ENCODE results near the gene NCOA4.
"Not testable (repeated sequence)": the region's sequence is repeated elsewhere in the genome, so short reads cannot be mapped to it uniquely, and the experiment has no call there.

The NCOA4 gene

DNA sequence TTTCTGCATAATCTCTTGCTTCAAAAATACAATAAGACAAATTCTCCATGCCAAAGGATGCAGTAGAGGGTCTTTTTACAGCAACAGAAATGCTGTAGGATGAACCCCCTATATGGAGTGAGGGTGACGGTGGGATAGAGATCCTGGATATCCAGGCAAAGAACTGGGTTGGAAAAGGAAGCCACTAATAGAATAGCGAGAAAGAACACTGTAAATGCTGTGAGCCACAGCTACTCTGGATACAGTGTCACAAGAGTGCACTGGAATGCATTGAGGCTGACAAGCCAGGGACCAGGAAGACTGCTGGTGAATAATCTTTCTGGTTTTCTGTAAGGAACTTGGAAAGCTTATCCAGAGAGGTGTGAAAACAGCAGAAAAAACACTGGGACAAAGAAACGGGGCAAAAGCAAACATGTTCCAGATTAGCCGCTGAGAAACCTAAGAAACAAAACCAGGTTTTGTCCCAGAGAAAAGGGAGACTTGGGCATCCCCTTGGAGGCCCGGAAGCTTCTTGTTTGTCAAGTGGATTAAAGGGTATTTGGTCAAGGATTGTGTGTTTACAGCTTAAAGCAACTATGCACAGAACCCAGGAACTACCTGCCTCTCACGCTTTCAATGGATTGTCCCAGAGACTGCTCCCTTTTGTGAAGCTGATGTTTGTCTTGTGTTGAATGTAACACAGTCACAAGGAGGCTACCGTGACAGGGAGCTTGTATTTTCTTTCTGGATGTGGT lies 21.8 kb upstream of the NCOA4 start:
- no peak for DNase-seq

DNA sequence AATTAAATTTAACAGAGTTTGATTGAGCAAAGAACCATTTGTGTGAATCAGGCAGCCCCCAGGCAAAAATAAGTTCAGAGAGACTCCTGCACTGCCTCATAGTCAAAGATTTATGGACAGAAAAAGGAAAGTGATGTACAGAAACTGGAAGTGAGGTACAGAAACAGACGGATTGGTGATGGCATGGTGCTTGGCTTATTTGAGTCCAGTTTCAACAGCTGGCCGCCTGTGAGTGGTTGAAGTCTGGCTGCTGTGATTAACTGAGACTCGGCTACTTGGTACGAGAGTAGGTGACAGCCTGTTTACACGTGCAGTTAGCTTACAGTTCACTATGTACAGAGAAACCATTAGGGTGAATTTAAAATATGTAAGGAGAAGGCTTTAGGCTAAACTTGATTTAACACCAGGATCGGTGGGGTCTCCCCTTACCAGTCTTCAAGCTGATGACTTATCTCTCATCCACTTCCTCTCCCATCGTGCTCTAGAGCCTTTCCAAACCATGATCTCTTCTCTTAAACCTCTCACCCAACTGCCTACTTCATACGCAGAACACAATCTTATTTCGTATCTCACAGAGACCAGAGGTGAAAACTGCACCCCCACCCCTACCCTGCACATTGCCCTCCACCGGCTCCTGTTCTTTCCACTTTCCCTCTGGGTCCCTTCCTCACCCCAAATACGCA lies 20.7 kb upstream of the NCOA4 start:
- no peak for DNase-seq

DNA sequence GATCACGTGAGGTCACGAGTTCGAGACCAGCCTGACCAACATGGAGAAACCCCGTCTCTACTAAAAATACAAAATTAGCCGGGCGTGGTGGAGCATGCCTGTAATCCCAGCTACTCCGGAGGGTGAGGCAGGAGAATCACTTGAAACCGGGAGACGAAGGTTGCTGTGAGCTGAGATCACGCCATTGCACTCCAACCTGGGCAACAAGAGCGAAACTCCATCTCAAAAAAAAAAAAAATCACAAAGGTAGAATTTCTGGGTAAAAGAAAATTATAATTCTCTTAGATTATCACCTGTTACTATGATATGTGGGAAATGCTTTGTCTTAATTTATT lies 19.0 kb upstream of the NCOA4 start:
- DNase-seq = not testable (repeated sequence)

- no peak for DNase-seq
These were observed 17.7 kb upstream of the NCOA4 start for GRCh38 chr10:46048152-46048551.

GRCh38 chr10:46046261-46046660 lies 15.8 kb upstream of the NCOA4 start, which contains the start of gene MSMB:
Gene MSMB (minus strand): TSS chr10:46046269. CDS start chr10:46046237, 32 bp downstream.
- no peak for DNase-seq

- DNase-seq = no peak
These were observed 12.1 kb upstream of the NCOA4 start for GRCh38 chr10:46042527-46042926.

GRCh38 chr10:46040004-46040403 lies 9.6 kb upstream of the NCOA4 start:
- no peak for DNase-seq

DNA sequence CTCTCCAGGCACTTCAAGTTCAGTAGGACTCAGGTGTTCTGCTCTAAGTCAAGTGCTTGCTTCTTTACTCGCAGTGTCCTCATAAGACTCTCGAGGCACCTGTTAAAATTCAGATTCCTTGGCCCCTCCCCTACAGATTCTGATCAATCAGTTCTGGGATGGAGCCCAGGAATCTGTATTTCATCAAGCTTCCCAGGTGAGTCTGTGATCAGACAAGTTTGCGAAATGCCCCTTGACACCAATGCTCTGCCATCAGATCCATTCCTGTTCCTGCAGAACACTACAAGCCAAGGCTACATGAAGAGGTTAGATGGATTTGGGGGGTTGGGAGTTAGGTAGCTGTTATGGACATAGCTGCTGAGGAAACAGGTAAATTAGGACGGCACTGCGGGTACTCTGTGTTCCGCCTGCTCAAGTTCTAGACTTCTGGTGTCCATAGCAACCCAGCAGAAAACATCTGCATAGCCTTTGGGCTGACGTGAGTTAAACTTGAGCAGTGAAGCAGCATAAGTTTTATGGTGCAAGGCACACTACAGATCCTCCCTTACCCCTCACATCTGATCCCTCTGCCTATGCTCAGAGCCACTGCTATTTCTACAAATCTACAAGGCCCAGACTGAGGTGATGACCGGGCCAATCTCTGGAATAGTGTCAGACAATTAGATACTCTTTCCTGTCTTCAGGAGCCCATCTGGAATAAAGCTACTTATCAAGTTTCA lies 6.8 kb upstream of the NCOA4 start:
- DNase-seq = no peak

DNA sequence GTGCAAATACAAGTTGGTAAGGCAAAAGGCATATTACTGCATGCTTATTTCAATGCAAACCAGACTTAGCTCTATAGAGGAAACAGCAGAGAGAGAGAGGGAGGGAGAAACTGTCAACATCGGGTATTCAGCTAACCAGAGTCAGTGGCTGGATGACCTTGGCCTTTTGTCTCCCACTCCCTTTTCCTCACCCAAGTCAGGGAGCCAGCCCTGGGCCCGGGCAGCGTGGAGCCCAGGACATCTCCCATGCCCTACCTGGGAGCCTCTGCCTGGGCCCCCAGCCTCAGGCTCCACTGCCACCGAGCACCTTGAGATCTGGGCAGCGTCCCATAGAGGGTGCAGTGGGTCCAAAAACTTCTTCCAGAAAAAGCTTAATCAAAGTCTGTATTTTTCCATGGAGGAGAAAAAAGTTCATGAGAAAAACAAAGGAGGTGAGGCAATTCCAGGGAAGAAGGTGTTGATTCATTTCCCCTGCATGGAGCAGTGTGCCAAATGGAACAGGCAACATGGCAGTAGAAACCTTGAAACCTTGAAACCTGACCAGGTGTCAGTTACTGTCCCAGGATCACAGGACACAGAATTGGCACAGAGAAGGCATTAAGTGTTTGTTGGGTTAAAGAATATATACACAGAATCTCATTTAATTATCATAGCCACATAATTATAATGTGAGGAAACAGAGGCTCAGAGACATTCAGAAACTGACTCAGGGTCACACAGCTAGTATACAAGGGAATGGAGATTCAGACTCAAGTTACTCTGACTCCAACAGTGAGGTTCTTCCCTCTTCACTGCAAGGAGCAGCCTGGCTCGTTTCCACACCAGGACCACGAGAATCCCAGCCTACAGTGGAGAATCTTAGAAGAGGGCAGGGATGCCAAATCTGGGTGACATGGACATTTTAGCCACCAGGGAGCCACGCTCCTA lies 5.8 kb upstream of the NCOA4 start:
- DNase-seq = no peak

DNA sequence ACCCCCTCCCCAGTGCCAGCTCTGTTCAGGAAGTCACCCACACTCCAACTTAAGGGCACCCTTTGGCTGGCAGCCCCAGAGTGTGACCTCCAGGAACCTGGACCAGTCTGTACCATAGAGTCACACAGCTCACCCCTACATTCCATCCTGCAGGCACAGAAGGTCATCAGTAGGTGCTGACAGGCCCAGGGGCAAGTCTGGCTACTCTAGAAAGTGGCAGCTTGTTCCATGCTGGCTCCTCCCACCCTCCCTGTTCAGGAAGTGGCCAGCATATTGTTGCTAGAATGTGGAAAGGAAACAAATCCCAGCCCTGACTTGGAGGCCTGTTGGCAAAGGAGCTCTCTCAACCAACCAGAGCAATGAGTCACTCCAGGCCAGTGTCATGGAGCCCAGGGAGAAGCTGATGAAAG lies 3.2 kb upstream of the NCOA4 start:
- DNase-seq = no peak

DNA sequence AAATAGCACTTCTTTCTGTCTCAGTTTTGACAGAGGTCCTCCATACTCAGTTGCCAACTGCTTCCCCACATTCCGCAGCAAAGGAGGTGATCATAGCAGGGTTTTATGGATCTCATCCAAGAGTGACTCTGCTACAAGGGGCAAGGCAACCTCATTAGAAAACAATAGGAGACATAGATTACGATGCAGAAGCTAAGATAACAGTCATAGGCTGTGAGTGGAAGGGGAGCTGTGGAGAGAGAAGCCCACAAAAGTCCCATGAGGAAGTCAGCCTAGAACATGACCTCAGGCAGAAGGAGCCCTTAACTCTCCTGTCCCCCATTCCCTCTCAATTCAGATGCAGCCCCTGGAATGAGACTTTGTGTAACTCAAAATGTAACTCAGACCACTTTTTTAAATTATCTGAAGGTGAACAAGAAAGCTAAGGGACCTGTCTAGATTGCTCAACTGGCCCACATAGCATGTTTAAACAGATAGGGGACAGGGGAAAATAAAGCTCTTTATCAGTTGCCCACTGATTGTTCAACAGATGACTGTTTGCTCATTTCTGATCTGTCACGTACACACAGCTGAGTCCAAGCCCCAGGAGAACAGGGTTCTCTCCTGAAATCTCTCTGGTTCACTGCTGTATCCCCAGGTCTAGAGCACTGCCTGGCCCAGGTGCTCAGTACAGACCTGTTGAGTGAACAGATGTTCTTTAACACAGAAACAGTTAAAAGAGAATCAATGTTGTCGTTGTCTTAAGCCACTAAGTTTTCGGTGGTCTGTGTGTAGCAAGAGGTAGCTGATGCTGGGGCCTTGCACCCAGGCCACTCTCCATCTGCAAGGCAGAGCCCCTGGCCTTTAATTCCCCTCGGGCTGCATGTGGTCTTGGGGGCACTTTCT lies 1.5 kb upstream of the NCOA4 start:
- DNase-seq = no peak

DNA sequence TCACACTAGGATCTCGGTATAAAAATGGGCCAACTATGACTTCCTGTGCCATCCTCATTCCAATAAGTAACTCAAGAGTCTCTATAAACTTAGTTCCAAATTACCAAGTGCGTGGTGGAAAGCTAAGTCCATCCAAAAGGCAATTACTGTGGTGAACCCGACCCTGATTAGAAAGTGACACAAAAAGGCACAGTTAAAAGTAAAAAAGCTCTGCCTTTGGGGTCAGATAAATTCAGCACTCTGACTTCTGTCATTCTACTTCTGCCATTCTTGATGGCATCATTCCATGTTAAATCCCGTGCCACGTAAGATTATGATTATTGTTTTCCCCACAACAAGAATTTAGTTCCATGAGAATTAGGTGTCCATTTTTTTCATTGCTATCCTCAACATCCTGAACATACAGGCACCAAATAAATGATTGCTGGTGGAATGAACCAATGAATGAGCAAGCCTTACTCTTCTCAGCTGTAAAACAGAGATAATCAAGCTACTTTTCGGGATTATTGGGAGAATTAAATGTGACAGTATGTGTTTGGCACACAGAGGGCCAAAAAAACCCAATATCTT lies 877 bp downstream of the NCOA4 start:
- DNase-seq = no peak

DNA sequence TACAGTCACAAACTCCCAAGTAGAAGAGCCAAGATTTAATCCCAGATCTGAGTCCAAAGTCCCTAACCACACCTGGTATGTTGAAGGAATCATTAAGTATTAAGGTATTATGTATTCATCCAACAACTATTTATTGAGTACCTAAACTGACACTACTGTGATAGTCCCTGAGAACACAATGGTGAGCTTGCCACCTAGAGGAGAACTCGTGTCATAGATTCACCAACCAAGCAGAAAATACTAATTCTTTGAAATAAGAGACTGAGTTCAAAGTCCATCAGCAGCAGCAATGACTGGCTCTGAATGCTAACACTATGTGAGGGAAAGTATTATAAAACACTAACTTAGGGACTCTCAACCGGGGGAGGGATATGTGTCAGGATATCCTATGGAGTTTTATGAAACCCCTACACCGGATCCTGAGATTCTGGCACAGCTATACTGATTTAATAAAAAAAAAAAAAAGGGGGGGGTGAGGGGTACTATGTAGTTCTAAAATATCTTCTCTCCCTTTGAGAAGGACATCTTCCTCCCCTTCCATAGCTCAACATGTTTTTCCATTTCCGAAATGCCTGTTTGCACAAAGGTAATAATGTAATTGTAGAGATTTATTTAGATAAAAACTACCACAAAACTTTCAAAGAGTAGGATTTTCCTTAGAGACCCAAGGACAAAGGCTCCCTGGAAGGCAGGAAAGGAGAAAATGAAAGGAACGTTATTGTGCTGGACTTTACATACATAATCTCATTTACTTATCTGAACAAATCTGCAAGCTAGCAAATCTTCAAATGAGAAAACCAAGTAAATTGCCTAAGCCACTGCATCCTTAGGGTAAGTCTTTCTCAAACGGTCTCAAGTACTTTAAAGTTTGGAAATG lies 1.6 kb downstream of the NCOA4 start:
- no peak for DNase-seq

GRCh38 chr10:46026106-46026505 lies 4.3 kb downstream of the NCOA4 start:
- no peak for DNase-seq

- no peak for DNase-seq
These were observed 5.0 kb downstream of the NCOA4 start for GRCh38 chr10:46025406-46025805.

- DNase-seq = no peak
These were observed 5.5 kb downstream of the NCOA4 start for GRCh38 chr10:46024948-46025347.

- peak; percentile 83 to 89 for DNase-seq
These were observed 7.3 kb downstream of the NCOA4 start for GRCh38 chr10:46022978-46023702.

- DNase-seq = no peak
These were observed 10.1 kb downstream of the NCOA4 start for GRCh38 chr10:46020344-46020657.

- DNase-seq = no peak
These were observed 10.7 kb downstream of the NCOA4 start for GRCh38 chr10:46019569-46020343.
